SH-SY5Y (cell line): ENCODE data around the gene ILKAP.

Experiments used
- GATA2 ChIP-seq: IDR thresholded peaks from 2 replicates; pipeline ENCODE4 v1.6.1; 2011; ENCODE audit warnings: mild to moderate bottlenecking, low read depth, low read length
- GATA3 ChIP-seq: IDR thresholded peaks from 2 replicates; pipeline ENCODE4 v1.6.1; 2011; ENCODE audit warnings: low read depth, mild to moderate bottlenecking, low read length, moderate library complexity

DNA sequence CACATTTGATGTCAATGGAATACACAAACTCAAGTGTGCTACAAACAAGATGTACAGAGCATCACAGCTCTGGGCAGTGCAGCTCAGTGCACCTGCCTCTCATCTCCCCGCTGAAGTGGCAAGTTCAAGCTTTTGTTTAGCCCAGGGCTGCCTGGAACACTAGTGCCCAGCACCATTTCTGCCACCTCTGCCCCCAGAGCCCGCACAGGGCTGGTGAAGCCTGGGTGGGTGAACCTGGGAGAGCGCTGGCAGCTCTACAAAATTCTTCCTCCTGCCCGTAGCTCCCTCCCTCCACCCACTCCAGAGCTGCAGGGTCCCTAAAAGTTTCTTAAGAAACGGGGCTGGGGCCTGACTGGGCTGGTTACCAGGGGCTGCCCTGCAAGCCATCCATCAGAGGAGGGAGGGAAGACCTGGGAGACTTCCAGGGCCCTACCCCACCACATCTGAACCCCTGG lies 34.8 kb upstream of the ILKAP start:
- TF ChIP-seq GATA2 (no peak), GATA3 (no peak)
